Left lobe of liver (tissue), 2 donors: ENCODE data around the gene ZNF296. TPM values are rescaled to one million over a fixed set of nuclear protein-coding genes. Genes with fewer than 3 reads are reported as not detected.

Experiments used
- ATAC-seq: fragments of 200-7000 bp; cut with Tn5 transposase; one replicate; pipeline ENCODE4 v1.9.1; 2020; ENCODE audit warnings: mild to moderate bottlenecking, moderate library complexity
- DNase-seq: peaks from one replicate; pipeline ENCODE4 v3.0.0-alpha.2; 2020; ENCODE audit warnings: low spot score
- total RNA-seq: library from RNA; stranded (reverse); gene quantifications from one replicate; pipeline ENCODE4 v1.2.1, GENCODE V29; 2021
- donor health status: DM: no; HTN: no; CAD: no; lungs with moderate emphysema.
- donor health status: DM: no; HTN: yes; CAD: no.

ZNF296 gene
- total RNA-seq, 1 donor from 2014 or later: 0.35 TPM

- DNase-seq (no peak), ATAC-seq (peak; percentile 19)
These were observed 27.4 kb upstream of the ZNF296 start for GRCh38 chr19:45103508-45104319.

DNA sequence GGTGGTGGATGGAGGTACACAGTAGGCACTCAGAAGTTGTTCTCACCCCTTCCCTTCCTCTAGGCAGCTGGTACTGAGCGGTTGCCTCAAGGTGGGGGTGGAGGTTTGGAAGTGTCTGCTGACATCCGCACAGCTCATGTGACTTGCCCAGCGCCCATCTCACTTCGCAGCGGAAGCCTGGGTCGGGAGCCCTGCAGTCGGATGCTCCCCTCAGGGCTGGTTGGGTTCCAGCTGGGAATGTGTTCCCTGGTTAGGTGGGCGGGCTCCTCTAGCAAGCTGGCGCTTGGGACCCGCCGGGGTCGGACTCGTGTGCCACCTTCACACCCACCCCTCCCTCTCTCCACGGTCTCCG, 26.9 kb upstream of the ZNF296 start:
- ATAC-seq (peak; percentile 39), DNase-seq (no peak)

DNA sequence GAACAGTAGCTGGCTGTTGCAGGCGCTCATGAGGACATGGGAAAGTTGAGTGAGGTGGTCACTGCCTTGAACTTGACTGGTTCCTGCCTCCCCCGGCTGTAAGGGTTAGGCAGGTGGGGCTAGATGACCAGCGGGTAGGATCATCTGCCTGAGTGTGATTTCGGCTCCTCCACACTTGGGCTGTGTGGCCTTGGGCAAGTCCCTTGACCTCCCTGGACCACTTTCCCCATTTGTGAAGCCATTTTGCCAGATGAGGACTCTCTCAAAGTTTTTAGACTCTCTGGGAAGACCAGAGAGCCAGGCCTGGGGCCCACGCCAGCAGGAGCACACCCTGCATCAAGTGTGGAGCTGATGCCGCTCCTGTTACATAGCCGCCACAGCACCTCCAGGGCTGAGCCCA, 26.2 kb upstream of the ZNF296 start:
- ATAC-seq (no peak), DNase-seq (no peak)

GRCh38 chr19:45101806-45102205, 25.5 kb upstream of the ZNF296 start:
- DNase-seq (no peak), ATAC-seq (no peak)

- ATAC-seq: no peak
- DNase-seq: no peak
These were observed 24.6 kb upstream of the ZNF296 start for GRCh38 chr19:45100846-45101252.

- ATAC-seq (no peak), DNase-seq (no peak)
These were observed 23.9 kb upstream of the ZNF296 start for GRCh38 chr19:45100201-45100600.

DNA sequence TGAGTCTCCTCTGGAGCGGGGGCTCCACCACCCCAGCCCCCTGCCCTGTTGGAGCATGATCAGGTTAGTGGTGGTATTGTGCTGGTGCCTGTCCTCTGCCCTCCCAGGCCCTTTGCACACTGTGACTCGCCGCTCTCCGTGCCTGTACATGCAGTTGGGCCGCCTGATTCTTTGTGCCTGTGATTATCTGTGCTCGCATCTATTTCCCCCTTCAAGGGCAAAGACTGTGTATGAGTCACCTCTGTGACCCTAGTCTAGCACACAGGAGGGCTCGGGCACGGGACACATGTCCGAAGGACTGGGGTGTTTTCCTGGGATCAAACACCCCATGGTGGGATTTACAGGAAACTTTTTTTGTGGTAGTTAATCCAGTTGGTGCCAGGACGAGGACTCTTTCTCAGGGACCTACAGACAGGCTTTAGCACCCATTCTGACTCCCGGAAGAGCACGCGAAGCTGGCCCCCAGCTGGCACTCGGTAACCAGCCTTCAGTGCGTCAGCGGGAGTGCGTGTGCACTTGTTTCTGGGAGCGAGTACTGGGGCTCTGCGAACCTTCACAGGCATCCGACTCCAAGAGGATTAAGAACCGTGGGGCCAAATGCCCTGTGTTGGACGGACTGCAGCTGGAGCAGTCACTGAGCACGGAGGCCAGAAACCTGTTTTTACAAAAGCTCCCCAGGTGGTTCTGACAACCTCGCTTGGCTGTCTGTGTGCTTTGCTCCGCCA, 23.4 kb upstream of the ZNF296 start:
- DNase-seq: no peak
- no peak for ATAC-seq

- ATAC-seq (peak; percentile 18), DNase-seq (no peak)
These were observed 22.5 kb upstream of the ZNF296 start for GRCh38 chr19:45098521-45099466.

DNA sequence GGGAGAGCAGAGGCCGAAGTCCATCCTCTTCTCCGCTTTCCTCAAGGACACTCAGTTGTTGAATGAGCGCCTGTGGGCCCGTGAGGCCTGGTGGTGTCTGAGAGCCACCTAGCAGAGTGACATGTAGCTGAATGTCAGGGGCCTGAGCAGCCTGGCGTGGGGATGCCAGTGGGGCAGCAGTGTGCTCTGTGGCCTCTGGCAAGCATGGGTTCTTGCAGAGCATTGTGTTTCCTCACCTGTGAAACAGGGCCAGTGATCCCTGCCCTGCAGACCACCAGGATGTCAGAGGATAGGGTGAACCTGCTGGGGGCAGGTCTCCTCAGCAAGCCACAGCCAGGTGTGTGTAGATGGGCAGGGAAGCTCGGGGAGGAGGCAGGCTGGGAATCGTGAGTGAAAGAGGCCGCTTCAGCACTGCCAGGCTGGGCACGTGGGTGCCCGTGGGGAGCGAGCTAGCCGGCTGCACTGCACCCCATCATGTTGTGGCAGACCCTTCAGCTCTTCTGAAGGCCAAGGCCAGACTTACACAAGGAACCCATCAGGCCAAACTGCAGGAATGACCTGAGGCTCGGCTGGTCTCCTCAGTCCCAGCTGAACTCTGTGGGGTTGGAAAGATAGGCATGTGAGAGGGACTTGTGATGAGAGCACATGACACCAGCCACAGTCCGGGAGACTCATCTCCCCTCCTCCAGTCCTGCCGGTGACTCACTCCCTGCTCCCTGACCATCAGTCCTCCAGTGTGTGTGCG, 21.7 kb upstream of the ZNF296 start:
- ATAC-seq (peak; percentile 17), DNase-seq (no peak)

- DNase-seq: no peak
- no peak for ATAC-seq
These were observed 21.1 kb upstream of the ZNF296 start for GRCh38 chr19:45097450-45097775.

DNA sequence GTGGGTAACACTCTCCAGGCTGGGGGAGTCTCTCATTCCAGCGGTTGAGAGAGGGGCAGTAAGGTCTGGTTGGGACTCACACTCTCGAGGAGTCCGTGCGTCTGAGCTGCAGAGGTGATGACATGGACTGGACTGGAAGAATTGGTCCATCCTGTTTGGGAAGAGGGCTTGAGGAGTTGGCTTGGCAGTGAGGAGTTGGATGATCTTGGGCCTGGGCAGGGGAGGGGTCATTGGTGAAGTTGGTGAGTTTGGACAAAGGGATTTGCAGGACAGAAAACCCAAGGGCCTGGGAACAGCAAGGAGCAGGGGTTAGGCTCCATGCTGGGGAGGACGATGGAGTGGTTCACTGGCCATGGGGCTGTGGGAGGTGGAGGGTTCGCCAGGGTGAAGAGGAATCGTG, 20.4 kb upstream of the ZNF296 start:
- no peak for ATAC-seq
- DNase-seq: no peak

DNA sequence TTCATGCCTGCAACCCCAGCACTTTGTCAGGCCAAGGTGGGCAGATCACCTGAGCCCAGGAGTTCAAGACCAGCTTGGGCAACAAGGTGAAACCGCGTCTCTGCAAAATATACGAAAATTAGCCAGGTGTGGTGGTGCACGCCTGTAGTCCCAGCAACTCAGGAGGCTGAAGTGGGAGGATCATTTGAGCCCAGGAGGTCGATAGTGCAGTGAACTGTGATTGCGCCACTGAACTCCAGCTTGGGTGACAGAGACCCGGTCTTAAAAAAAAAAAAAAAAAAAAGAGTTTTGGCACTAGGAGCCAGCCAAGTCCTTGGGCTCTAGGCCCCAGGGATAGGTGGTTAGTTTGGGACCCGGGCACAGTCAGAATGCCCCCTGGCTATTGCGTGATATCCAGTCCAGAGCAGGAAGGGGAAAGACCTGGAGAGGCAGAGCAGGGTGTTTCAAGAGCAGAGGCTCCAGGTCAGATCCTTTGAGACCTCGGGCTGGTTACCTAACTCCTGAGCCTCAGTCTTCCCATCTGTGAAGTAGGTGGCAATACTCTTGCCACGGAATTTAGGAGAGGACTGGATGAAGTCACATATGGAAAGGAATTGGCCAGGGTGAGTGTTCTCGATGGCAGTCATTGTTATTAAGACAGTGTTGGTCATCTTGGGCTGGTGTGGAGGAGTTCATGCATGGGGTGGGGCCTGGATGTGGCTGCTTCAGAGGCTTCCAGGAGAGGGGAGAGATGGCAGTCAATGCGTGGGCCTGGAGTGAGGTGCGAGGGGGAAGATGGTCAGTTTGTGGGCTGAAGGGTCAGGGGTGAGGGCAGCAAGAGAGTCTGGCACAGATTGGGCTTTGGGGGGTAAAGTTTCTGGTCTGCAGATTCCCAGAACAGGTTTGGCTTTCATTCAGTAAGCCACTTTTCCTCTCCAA, 19.5 kb upstream of the ZNF296 start:
- DNase-seq (no peak), ATAC-seq (no peak)

- ATAC-seq: no peak
- no peak for DNase-seq
These were observed 18.4 kb upstream of the ZNF296 start for GRCh38 chr19:45094707-45095106.

DNA sequence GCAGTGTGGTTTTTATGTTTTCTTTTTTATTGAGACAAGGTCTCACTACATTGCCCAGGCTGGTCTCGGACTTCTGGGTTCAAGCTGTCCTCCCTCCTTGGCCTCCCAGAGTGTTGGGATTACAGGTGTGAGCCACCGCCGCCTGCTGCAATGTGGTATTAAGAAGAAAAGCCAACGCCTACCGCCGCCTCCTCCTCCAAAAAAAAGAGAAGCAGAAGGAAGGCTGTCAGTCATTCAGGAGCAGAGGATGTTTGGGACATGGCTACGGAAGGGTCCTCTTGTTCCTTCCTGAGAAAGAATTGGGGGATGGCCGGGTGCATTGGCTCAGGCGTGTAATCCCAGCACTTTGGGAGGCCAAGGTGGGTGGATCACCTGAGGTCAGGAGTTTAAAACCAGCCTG, 17.9 kb upstream of the ZNF296 start:
- no peak for DNase-seq
- no peak for ATAC-seq

DNA sequence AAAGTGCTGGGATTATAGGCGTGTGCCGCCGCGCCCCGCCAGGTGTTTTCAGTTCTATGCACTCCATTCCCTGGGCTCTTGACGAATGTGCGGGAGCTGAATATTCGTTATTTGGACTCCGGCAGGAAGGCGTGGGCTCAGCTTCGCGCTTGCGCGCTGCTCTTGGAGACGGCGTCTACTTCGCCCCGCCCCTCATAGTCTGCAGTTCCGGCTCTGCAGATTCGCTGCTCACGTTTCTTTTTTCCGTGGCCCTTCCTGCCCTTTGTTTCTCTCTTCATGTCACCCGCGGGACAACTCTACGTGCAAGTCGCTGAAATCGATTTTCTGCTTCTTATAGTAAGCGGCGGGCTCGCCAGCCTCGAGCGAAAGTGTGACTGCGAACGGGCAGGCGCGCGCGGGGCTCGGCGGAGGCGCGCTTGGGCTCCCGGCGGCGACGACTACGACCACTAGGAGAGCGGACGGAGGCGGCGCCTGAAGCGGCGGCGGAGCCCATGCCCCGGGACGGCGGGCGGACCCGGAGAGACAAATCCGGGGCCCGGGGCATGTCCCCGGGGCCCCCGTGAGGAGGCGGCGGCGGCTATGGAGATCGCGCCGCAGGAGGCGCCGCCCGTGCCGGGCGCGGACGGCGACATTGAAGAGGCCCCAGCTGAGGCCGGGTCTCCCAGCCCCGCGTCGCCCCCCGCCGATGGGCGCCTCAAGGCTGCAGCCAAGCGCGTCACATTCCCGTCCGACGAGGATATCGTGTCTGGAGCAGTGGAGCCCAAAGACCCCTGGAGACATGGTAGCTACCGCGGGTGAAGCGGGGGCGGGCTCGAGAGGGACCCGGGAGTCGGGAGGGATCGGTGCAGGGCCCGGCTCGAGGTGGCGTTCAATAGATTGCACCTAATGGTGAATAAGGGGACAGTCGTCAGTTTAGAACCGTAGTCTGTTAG, 16.7 kb upstream of the ZNF296 start, which contains the start of gene PPP1R37:
Gene PPP1R37, plus strand, starts transcription at position 433 of the 932 bp plus-strand sequence. Its CDS starts 147 bp downstream, at position 580.
- ATAC-seq: peak; percentile 77
- peak; percentile 94 for DNase-seq

DNA sequence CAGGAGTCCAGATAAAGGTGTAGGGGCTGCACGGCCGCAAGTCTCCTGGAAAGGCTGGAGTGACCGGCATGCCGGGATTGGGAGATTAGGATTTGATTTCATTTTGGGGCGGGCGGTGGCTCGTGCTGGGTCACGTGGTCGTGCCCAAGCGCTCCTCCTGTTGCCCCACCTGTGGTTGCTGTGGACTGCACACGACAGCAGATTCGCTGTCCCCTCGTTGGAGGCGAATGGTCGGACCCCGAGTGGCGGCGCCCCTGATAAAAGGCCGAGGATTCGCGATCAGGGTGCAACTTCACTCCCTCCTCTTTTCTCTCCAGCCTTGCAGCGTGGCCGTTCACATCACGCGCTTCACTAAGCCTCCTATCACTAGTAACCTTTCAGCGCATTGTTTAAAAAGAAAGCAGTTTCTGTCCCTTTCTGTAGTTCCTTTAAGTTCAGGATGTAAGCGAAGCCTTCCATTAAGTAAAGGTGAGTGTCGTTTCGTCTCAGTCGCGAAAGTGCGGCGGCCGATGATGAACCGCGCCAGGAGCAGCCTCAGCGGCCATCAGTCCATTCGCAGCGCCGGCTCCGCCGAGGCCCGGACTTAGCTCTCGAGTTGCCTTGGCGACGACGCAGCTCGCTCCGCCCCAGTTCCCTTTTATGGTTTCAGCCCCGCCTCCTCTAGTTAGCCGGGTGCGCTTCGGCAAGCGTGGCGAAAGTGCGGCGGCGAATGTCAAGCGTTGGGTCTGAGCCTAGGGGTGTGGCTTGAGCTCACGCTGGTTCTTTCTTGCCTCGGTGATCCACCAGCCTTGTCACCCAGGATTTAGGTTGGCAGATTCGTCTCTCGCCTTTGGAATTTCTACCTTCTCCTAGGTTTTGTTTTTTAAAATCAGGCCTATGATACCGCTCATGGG, 15.0 kb upstream of the ZNF296 start:
- ATAC-seq (peak; percentile 85), DNase-seq (peak; percentile 99)

DNA sequence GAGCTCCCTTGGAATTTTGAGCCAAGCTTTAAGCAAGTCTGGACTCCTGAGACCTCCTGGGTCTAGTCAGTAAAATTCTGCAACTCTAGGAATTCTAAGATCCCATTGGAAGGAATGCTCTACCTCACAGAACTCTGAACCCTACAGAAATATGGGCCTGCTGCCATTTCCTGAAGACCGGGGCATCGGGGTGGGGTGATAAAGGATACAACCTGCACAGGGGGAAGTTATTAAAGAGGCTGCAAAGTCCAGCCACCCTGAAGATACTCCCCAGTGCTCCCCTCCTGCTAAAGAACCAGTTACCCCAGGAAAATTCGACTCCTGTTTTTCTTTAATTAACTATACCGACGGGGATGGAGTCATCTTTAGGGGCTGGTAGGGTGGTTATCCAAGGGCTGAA, 14.3 kb upstream of the ZNF296 start:
- no peak for DNase-seq
- ATAC-seq: no peak
